B cell (primary cell): Measurements from ENCODE around the gene RASGRP3. TPM values are rescaled to one million over a fixed set of nuclear protein-coding genes. Genes with fewer than 3 reads are reported as not detected.

Source experiments
- ATAC-seq: fragments of 200-7000 bp; cut with Tn5 transposase; one replicate; pipeline ENCODE4 v1.10.0; 2021; ENCODE audit warnings: low read depth, mild to moderate bottlenecking, moderate number of reproducible peaks, moderate library complexity
- CTCF ChIA-PET: fragments of 350-600 bp; sonication (Branson Sonifier 250); formaldehyde crosslinking; loops from one replicate; lab custom pipeline; 2021; ENCODE audit warnings: antibody characterized with exemption, inconsistent platforms; lab: Charles Lee
- POLR2A ChIA-PET: fragments of 350-600 bp; sonication (Branson Sonifier 250); formaldehyde crosslinking; loops from one replicate; lab custom pipeline; 2021; ENCODE audit warnings: antibody characterized with exemption; lab: Charles Lee
- DNase-seq: peaks from one replicate; pipeline ENCODE4 v3.0.0; 2013
- H2AFZ ChIP-seq: 2 replicates; pipeline ENCODE4 v1.6.1; 2012; ENCODE audit warnings: mild to moderate bottlenecking, low read depth, low read length; ENCODE audit not compliant: insufficient read depth, poor library complexity, severe bottlenecking
- H3K27ac ChIP-seq, 2 donors: 1 replicate in 1 of 2; 2 replicates in 1 of 2; pipeline ENCODE4 v1.5.1; 2012 to 2013; ENCODE audit warnings: low read length in 2 of 2, mild to moderate bottlenecking in 2 of 2, moderate library complexity in 1 of 2
- H3K27me3 ChIP-seq, 4 experiments: fragments of 200-600 bp in 1 of 4; sonication (generic) in 1 of 4; replicated peaks in 1 of 4; 1 replicate in 2 of 4; 2 replicates in 2 of 4; pipeline versions ENCODE4 v1.6.1 to v1.7.0; 2013 to 2016; ENCODE audit warnings: low read length in 3 of 4, mild to moderate bottlenecking in 2 of 4, mixed read lengths in 1 of 4, moderate library complexity in 1 of 4; ENCODE audit not compliant: insufficient read depth in 4 of 4, control insufficient read depth in 3 of 4; ENCODE audit errors: control extremely low read depth in 1 of 4
- H3K36me3 ChIP-seq, 2 experiments: replicated peaks in 1 of 2; 1 replicate in 1 of 2; 2 replicates in 1 of 2; pipeline versions ENCODE4 v1.6.1 to v1.7.1; 2013; ENCODE audit warnings: low read length in 1 of 2; ENCODE audit not compliant: insufficient read depth in 2 of 2, control insufficient read depth in 1 of 2; ENCODE audit errors: control extremely low read depth in 1 of 2, extremely low read depth in 1 of 2
- H3K4me1 ChIP-seq, 2 donors: fragments of 200-600 bp in 1 of 2; sonication (generic) in 1 of 2; 1 replicate in 1 of 2; 2 replicates in 1 of 2; pipeline versions ENCODE4 v1.5.1 to v1.6.1; 2013 to 2017; ENCODE audit warnings: low read length in 2 of 2; ENCODE audit not compliant: control insufficient read depth in 2 of 2, insufficient read depth in 2 of 2
- H3K4me2 ChIP-seq: replicated peaks from 2 replicates; pipeline ENCODE3; 2012; ENCODE audit warnings: mild to moderate bottlenecking, low read depth, low read length; ENCODE audit not compliant: poor library complexity, severe bottlenecking
- H3K4me3 ChIP-seq, 5 experiments: fragments of 200-600 bp in 1 of 5; sonication (generic) in 1 of 5; 1 replicate in 3 of 5; 2 replicates in 2 of 5; pipeline versions ENCODE4 v1.5.1 to v1.7.0; 2011 to 2016; ENCODE audit warnings: low read length in 4 of 5, mild to moderate bottlenecking in 4 of 5, low read depth in 2 of 5, control low read depth in 1 of 5, moderate library complexity in 1 of 5; ENCODE audit not compliant: insufficient read depth in 1 of 5; ENCODE audit errors: control extremely low read depth in 1 of 5, extremely low read depth in 1 of 5
- H3K79me2 ChIP-seq: fragments of 200-600 bp; sonication (generic); one replicate; pipeline ENCODE4 v1.6.0; 2016; ENCODE audit warnings: low read length; ENCODE audit not compliant: control insufficient read depth, insufficient read depth
- H3K9ac ChIP-seq: fragments of 200-600 bp; sonication (generic); 2 replicates; pipeline ENCODE4 v1.6.1; 2017; ENCODE audit warnings: mild to moderate bottlenecking, low read length, moderate library complexity
- H3K9me3 ChIP-seq, 3 donors: one replicate each; pipeline versions ENCODE4 v1.6.1 to v1.7.1; 2013; ENCODE audit warnings: low read length in 2 of 3; ENCODE audit not compliant: control insufficient read depth in 2 of 3, insufficient read depth in 1 of 3; ENCODE audit errors: control extremely low read depth in 1 of 3
- H4K20me1 ChIP-seq: 2 replicates; pipeline ENCODE4 v1.6.0; 2012; ENCODE audit warnings: mild to moderate bottlenecking, low read length; ENCODE audit not compliant: insufficient read depth, control insufficient read depth, poor library complexity, severe bottlenecking
- H3K27ac Mint-ChIP-seq: one replicate; pipeline ENCODE4 v1.8.0; 2021; ENCODE audit warnings: mixed read lengths
- H3K27me3 Mint-ChIP-seq: one replicate; pipeline ENCODE4 v1.8.0; 2021; ENCODE audit warnings: mixed read lengths
- H3K4me1 Mint-ChIP-seq: one replicate; pipeline ENCODE4 v1.8.0; 2021; ENCODE audit warnings: mixed read lengths
- H3K4me3 Mint-ChIP-seq: one replicate; pipeline ENCODE4 v1.8.0; 2021; ENCODE audit warnings: mixed read lengths
- H3K9me3 Mint-ChIP-seq: one replicate; pipeline ENCODE4 v1.8.0; 2022; ENCODE audit warnings: mixed read lengths; ENCODE audit not compliant: insufficient read depth
- CTCF ChIP-seq: fragments of 200-600 bp; IDR thresholded peaks from one replicate; pipeline ENCODE4 v1.8.0; 2022; ENCODE audit warnings: antibody characterized with exemption, mild to moderate bottlenecking
- EZH2 ChIP-seq: IDR thresholded peaks from 2 replicates; pipeline ENCODE4 v1.6.1; 2012; ENCODE audit warnings: borderline replicate concordance, low read depth, mild to moderate bottlenecking, moderate library complexity, low read length; ENCODE audit not compliant: insufficient read depth, poor library complexity, severe bottlenecking
- WGBS: methylation state at CpG from one replicate; pipeline ENCODE4 v1.1.5; 2013; ENCODE audit warnings: missing lambda C conversion rate; ENCODE audit not compliant: insufficient coverage; 5-methylcytosine and 5-hydroxymethylcytosine counted together
- intact Hi-C: fragments of 100-400 bp; cut with micrococcal nuclease; formaldehyde crosslinking; loops from one replicate; pipeline ENCODE4 v1.10.0; 2022
- polyA plus RNA-seq: library from polyadenylated mRNA; depleted of rRNA; stranded (reverse); fragments of >200 nt; gene quantifications from 2 replicates; pipeline ENCODE4 v1.2.3, GENCODE V29; 2012
- total RNA-seq, 2 donors: library from RNA; stranded (reverse); fragments of 120-200 nt in 1 of 2; gene quantifications; 1 replicate in 1 of 2; 2 replicates in 1 of 2; pipeline versions ENCODE4 v1.2.3 to v1.2.4, GENCODE V29; 2013 to 2022

RASGRP3 gene
- total and polyA plus RNA-seq, 2 donors (not counting 1 experiment from before 2014, with no cell fraction given), result 67.5 to 107 TPM

DNA sequence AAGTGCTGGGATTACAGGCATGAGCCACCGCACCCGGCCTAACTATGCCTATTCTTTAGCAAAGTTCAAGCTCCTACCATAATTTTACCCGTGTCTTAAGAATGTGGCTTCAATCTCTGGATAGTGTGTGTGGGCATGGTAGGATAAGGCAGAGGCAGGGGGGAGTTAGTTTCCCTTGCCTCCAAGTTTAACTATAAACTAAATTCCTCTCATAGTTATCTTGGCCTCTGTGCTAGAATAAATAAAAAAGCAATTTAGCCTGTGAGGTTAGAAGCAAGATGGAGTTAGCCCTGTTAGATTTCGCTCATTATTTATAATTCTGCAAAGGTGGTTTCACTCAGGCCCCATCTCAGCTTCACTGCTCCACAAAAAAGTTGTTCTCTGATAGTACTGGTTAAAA, 129.7 kb downstream of the RASGRP3 start:
- intact Hi-C loops, result no loop called here
- no peaks in the 10 kb centered on the region for H3K9me3 Mint-ChIP-seq

DNA sequence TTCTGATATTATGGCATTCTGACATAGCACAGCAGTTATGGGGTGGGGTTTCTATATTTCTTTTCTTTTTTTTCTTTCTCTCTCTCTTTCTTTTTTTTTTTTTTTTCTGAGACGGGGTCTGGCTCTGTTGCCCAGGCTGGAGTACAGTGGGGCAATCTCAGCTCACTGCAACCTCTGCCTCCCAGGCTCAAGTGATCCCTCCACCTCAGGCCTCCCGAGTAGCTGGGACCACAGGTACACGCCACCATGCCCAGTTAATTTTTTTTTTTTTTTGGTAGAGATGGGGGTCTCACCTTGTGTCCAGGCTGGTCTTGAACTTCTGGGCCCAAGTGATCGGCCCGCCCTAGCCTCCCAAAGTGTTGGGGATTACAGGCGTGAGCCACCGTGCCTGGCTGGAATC, 130.2 kb downstream of the RASGRP3 start:
- H3K27ac Mint-ChIP-seq, result no peak overlapping the region
- CTCF ChIA-PET, result no interaction called here
- Histone ChIP-seq H3K27me3 (no peaks in the 10 kb centered on the region), H3K27ac (no peak overlapping the region), H3K36me3 (no peaks in the 10 kb centered on the region), H3K79me2 (no peaks in the 10 kb centered on the region), H3K9ac (no peak overlapping the region), H3K9me3 (no peaks in the 10 kb centered on the region), H3K4me3 (no peak overlapping the region), H2AFZ (no peak overlapping the region), H3K4me1 (no peaks in the 10 kb centered on the region), H3K4me2 (no peak overlapping the region), H4K20me1 (no peaks in the 10 kb centered on the region)
- intact Hi-C loops, result no loop called here
- H3K27me3 Mint-ChIP-seq, result no peaks in the 10 kb centered on the region
- ATAC-seq (no peak), DNase-seq (no peak)
- H3K4me3 Mint-ChIP-seq, result no peak overlapping the region
- H3K4me1 Mint-ChIP-seq, result no peaks in the 10 kb centered on the region
- WGBS, result no CpG with 5 or more reads among the region's 7 CpGs
- POLR2A ChIA-PET, result no interaction called here
- no peaks in the 10 kb centered on the region for H3K9me3 Mint-ChIP-seq
- TF ChIP-seq CTCF (no peak), EZH2 (no peak)

More for the DNA sequence above, 129.7 kb downstream of the RASGRP3 start:
- POLR2A ChIA-PET, result no interaction called here
- Histone ChIP-seq H3K4me3 (no peak overlapping the region), H2AFZ (no peak overlapping the region), H4K20me1 (no peaks in the 10 kb centered on the region), H3K27ac (no peak overlapping the region), H3K27me3 (no peaks in the 10 kb centered on the region), H3K36me3 (no peaks in the 10 kb centered on the region), H3K4me2 (no peak overlapping the region), H3K9me3 (no peaks in the 10 kb centered on the region), H3K4me1 (no peaks in the 10 kb centered on the region), H3K9ac (no peak overlapping the region), H3K79me2 (no peaks in the 10 kb centered on the region)
- CTCF ChIA-PET, result no interaction called here
- no peaks in the 10 kb centered on the region for H3K27me3 Mint-ChIP-seq
- ATAC-seq (no peak), DNase-seq (no peak)
- no CpG with 5 or more reads among the region's 4 CpGs for WGBS
- H3K4me1 Mint-ChIP-seq, result no peaks in the 10 kb centered on the region
- TF ChIP-seq EZH2 (no peak), CTCF (no peak)
- no peak overlapping the region for H3K4me3 Mint-ChIP-seq
- no peak overlapping the region for H3K27ac Mint-ChIP-seq
